K562 (cell line): ENCODE measurements around the gene CDC42EP3. TPM values are rescaled to one million over a fixed set of nuclear protein-coding genes. Genes with fewer than 3 reads are reported as not detected.

Source experiments
- CBFA2T2 ChIP-seq: fragments of 450-650 bp; conservative IDR thresholded peaks from 2 replicates; pipeline ENCODE4 v1.6.1; 2017; ENCODE audit warnings: mild to moderate bottlenecking
- CHAMP1 ChIP-seq: fragments of 450-650 bp; IDR thresholded peaks from 2 replicates; pipeline ENCODE4 v1.6.1; 2016; ENCODE audit warnings: mild to moderate bottlenecking
- CHD1 ChIP-seq: fragments of 200-600 bp; sonication (generic); IDR thresholded peaks from one replicate; pipeline ENCODE4 v1.6.1; 2012; ENCODE audit warnings: mild to moderate bottlenecking, moderate library complexity, low read length, inconsistent platforms
- FOXJ2 ChIP-seq: fragments of 200-800 bp; sonication (Bioruptor generic); IDR thresholded peaks from 2 replicates; pipeline ENCODE4 v1.6.1; 2016; ENCODE audit warnings: missing genetic modification characterization, missing compliant biosample characterization
- FOXJ3 ChIP-seq: sonication (generic); formaldehyde crosslinking; IDR thresholded peaks from 2 replicates; pipeline ENCODE4 v1.4.0; 2020; ENCODE audit warnings: mild to moderate bottlenecking, missing genetic modification reagents
- GTF2E2 ChIP-seq: fragments of 200-800 bp; sonication (Bioruptor generic); IDR thresholded peaks from 2 replicates; pipeline ENCODE4 v1.6.1; 2016; ENCODE audit warnings: missing genetic modification characterization, missing compliant biosample characterization
- GTF2F1 ChIP-seq: IDR thresholded peaks from 2 replicates; pipeline ENCODE4 v1.6.1; 2011; ENCODE audit warnings: low read depth, low read length, improper control_type of control experiment
- ILF3 ChIP-seq: fragments of 450-650 bp; IDR thresholded peaks from 2 replicates; pipeline ENCODE4 v1.6.1; 2018; ENCODE audit warnings: antibody characterized with exemption, mild to moderate bottlenecking, moderate library complexity, borderline replicate concordance
- LARP7 ChIP-seq: fragments of 450-650 bp; IDR thresholded peaks from 2 replicates; pipeline ENCODE4 v1.6.1; 2016
- MAZ ChIP-seq, 2 experiments: fragments of 450-650 bp in 1 of 2; sonication (generic) in 1 of 2; formaldehyde crosslinking; IDR thresholded peaks in 1 of 2; conservative IDR thresholded peaks in 1 of 2; 2 replicates each; pipeline versions ENCODE4 v1.4.0 to v1.5.0; 2020; ENCODE audit warnings: mild to moderate bottlenecking in 1 of 2, missing genetic modification reagents in 1 of 2
- MIER1 ChIP-seq: fragments of 450-650 bp; IDR thresholded peaks from 2 replicates; pipeline ENCODE4 v1.6.1; 2016; ENCODE audit warnings: antibody characterized with exemption, mild to moderate bottlenecking, low read depth
- TAL1 ChIP-seq: fragments of 450-650 bp; IDR thresholded peaks from 2 replicates; pipeline ENCODE4 v1.6.1; 2016; ENCODE audit warnings: mild to moderate bottlenecking
- ZMIZ1 ChIP-seq, 2 experiments: fragments of 150-350 bp in 1 of 2; IDR thresholded peaks; 2 replicates each; pipeline ENCODE4 v1.6.1; 2012 to 2016; ENCODE audit warnings: low read depth in 2 of 2, low read length in 2 of 2, mild to moderate bottlenecking in 1 of 2, moderate library complexity in 1 of 2
- ZNF140 ChIP-seq: fragments of 250-450 bp; sonication (Bioruptor Pico); IDR thresholded peaks from 2 replicates; pipeline ENCODE4 v1.8.0; 2021; ENCODE audit warnings: moderate library complexity, mild to moderate bottlenecking, inconsistent platforms
- ZNF431 ChIP-seq: sonication (generic); formaldehyde crosslinking; IDR thresholded peaks from 2 replicates; pipeline ENCODE4 v1.8.0; 2022; ENCODE audit warnings: mild to moderate bottlenecking, missing genetic modification reagents
- ZNF707 ChIP-seq: fragments of 250-450 bp; sonication (Bioruptor Pico); conservative IDR thresholded peaks from 2 replicates; pipeline ENCODE4 v1.8.0; 2022; ENCODE audit warnings: inconsistent platforms, mild to moderate bottlenecking, moderate library complexity
- polyA plus RNA-seq, 8 experiments: library from polyadenylated mRNA; depleted of rRNA in 4 of 8; stranded (reverse) in 5 of 8; unstranded in 3 of 8; fragments of >200 nt; fragmentation: Nextera tagmentation in 2 of 8; fragmentation: Illumina TruSeq in 1 of 8; extraction: Ambion mirVana in 2 of 8; extraction: Trizol in 1 of 8; gene quantifications; 2 replicates each; pipeline versions ENCODE4 v1.2.1 to v1.2.3, GENCODE V29; 2011 to 2014; ENCODE audit warnings: inconsistent platforms in 1 of 8, missing spikeins in 1 of 8
- total RNA-seq, 7 experiments: library from RNA; depleted of rRNA in 6 of 7; stranded (reverse); fragments of >200 nt in 6 of 7; fragmentation: Illumina TruSeq in 2 of 7; extraction: Trizol in 2 of 7; gene quantifications; 2 replicates each; pipeline versions ENCODE4 v1.2.1 to v1.2.3, GENCODE V29; 2011 to 2021; ENCODE audit warnings: low replicate concordance in 1 of 7
- TF ChIP-seq, protein P1 (sequence below): fragments of 250-450 bp; sonication (Bioruptor Pico); IDR thresholded peaks from 2 replicates; pipeline ENCODE4 v1.8.0; 2021; ENCODE audit warnings: moderate library complexity, mild to moderate bottlenecking, inconsistent platforms
- TF ChIP-seq, protein P2 (sequence below): sonication (generic); formaldehyde crosslinking; IDR thresholded peaks from 2 replicates; pipeline ENCODE4 v1.4.0; 2020; ENCODE audit warnings: mild to moderate bottlenecking, missing genetic modification reagents

Gene CDC42EP3
- total and polyA plus RNA-seq, 9 of the 15 experiments (the other 6 are each of a cell fraction or from before 2014, with no cell fraction given), result 0.72 to 6.4 (median 2.0) TPM

- TF ChIP-seq, protein P1, sequence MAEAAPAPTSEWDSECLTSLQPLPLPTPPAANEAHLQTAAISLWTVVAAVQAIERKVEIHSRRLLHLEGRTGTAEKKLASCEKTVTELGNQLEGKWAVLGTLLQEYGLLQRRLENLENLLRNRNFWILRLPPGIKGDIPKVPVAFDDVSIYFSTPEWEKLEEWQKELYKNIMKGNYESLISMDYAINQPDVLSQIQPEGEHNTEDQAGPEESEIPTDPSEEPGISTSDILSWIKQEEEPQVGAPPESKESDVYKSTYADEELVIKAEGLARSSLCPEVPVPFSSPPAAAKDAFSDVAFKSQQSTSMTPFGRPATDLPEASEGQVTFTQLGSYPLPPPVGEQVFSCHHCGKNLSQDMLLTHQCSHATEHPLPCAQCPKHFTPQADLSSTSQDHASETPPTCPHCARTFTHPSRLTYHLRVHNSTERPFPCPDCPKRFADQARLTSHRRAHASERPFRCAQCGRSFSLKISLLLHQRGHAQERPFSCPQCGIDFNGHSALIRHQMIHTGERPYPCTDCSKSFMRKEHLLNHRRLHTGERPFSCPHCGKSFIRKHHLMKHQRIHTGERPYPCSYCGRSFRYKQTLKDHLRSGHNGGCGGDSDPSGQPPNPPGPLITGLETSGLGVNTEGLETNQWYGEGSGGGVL, result no peak
- TF ChIP-seq, protein P2, sequence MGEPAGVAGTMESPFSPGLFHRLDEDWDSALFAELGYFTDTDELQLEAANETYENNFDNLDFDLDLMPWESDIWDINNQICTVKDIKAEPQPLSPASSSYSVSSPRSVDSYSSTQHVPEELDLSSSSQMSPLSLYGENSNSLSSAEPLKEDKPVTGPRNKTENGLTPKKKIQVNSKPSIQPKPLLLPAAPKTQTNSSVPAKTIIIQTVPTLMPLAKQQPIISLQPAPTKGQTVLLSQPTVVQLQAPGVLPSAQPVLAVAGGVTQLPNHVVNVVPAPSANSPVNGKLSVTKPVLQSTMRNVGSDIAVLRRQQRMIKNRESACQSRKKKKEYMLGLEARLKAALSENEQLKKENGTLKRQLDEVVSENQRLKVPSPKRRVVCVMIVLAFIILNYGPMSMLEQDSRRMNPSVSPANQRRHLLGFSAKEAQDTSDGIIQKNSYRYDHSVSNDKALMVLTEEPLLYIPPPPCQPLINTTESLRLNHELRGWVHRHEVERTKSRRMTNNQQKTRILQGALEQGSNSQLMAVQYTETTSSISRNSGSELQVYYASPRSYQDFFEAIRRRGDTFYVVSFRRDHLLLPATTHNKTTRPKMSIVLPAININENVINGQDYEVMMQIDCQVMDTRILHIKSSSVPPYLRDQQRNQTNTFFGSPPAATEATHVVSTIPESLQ, result no peak
- TF ChIP-seq TAL1 (no peak), MIER1 (no peak), GTF2F1 (no peak), ILF3 (no peak), CHAMP1 (no peak), FOXJ2 (tag) (no peak), ZNF431 (CRISPR knock-in tag) (no peak), ZNF140 (no peak), CHD1 (no peak), ZNF707 (no peak), CBFA2T2 (no peak), ZMIZ1 (IDR thresholded peaks at IDR 0.05; ENCODE audit: low read depth in 2 of 2, low read length in 2 of 2) (no peak), MAZ (CRISPR knock-in tag; conservative IDR thresholded peaks at IDR 0.05 in 1 of 2, IDR thresholded peaks at IDR 0.05 in 1 of 2) (0 out of 4 replicates have a peak, but pooled peaks of 1 of the 2 experiments have one; percentile 24), LARP7 (no peak), FOXJ3 (CRISPR knock-in tag) (no peak), GTF2E2 (0 out of 2 replicates have a peak, but pooled peaks have one; percentile 42)
Observed at GRCh38 chr2:37672104-37672869, 845 bp upstream of the CDC42EP3 start (continued).
